OCI-LY7 (cell line): ENCODE measurements around the gene ARRB2. TPM values are rescaled to one million over a fixed set of nuclear protein-coding genes. Genes with fewer than 3 reads are reported as not detected.

ENCODE experiments used
- BruUV-seq: library from RNA; stranded (reverse); fragments of 400-500 nt; replicated peaks from 2 replicates; lab custom pipeline; 2021; lab: Mats Ljungman, UMichigan
- CTCF ChIA-PET: fragments of 300-600 bp; sonication (Branson Sonifier 250); formaldehyde crosslinking; loops from one replicate; lab custom pipeline; 2022; ENCODE audit warnings: antibody characterized with exemption; ENCODE audit not compliant: unreplicated experiment; lab: Charles Lee
- POLR2A ChIA-PET: fragments of 300-600 bp; sonication (Branson Sonifier 250); formaldehyde crosslinking; loops from one replicate; lab custom pipeline; 2022; ENCODE audit warnings: antibody characterized with exemption; lab: Charles Lee
- DNase-seq: peaks from one replicate; pipeline ENCODE4 v3.0.0-alpha.2; 2015; ENCODE audit warnings: low spot score
- H2AFZ ChIP-seq: fragments of 200-600 bp; sonication (generic), shearing (Covaris generic); 2 replicates; pipeline ENCODE4 v1.6.1; 2014; ENCODE audit warnings: mild to moderate bottlenecking, antibody characterized with exemption, low read length, moderate library complexity
- H3K27ac ChIP-seq: fragments of 200-600 bp; sonication (generic); 2 replicates; pipeline ENCODE4 v1.5.1; 2014; ENCODE audit warnings: mixed run types, low read depth, mild to moderate bottlenecking, moderate library complexity, low read length, inconsistent platforms; ENCODE audit not compliant: poor library complexity, severe bottlenecking
- H3K36me3 ChIP-seq: fragments of 200-600 bp; sonication (generic); 2 replicates; pipeline ENCODE4 v1.6.1; 2014; ENCODE audit warnings: mild to moderate bottlenecking, antibody characterized with exemption, low read length, moderate library complexity, mixed read lengths; ENCODE audit not compliant: insufficient read depth
- H3K4me1 ChIP-seq: fragments of 200-600 bp; sonication (generic); 2 replicates; pipeline ENCODE4 v1.5.1; 2014; ENCODE audit warnings: mild to moderate bottlenecking, low read length; ENCODE audit not compliant: insufficient read depth, poor library complexity, severe bottlenecking
- H3K4me2 ChIP-seq: fragments of 200-600 bp; sonication (generic); 2 replicates; pipeline ENCODE4 v1.6.1; 2014; ENCODE audit warnings: mild to moderate bottlenecking, low read length
- H3K4me3 ChIP-seq: fragments of 200-600 bp; sonication (generic); 2 replicates; pipeline ENCODE4 v1.5.1; 2014; ENCODE audit warnings: mild to moderate bottlenecking, low read depth, low read length; ENCODE audit not compliant: poor library complexity, severe bottlenecking
- H3K79me2 ChIP-seq: fragments of 200-600 bp; sonication (generic); 2 replicates; pipeline ENCODE4 v1.6.1; 2016; ENCODE audit warnings: low read depth, mild to moderate bottlenecking, low read length, moderate library complexity, mixed read lengths; ENCODE audit not compliant: insufficient read depth
- H3K9me2 ChIP-seq: fragments of 200-600 bp; sonication (generic); 2 replicates; pipeline ENCODE4 v1.6.1; 2016; ENCODE audit warnings: mild to moderate bottlenecking, low read length, mixed read lengths; ENCODE audit not compliant: insufficient read depth
- H3K9me3 ChIP-seq: fragments of 200-600 bp; sonication (generic); 2 replicates; pipeline ENCODE4 v1.6.1; 2014; ENCODE audit warnings: mild to moderate bottlenecking, mixed run types, low read length, mixed read lengths
- H4K20me1 ChIP-seq: fragments of 200-600 bp; sonication (generic); 2 replicates; pipeline ENCODE4 v1.6.1; 2014; ENCODE audit warnings: mild to moderate bottlenecking, antibody characterized with exemption, low read length, moderate library complexity, mixed read lengths; ENCODE audit not compliant: insufficient read depth
- EZH2phosphoT487 ChIP-seq: fragments of 200-600 bp; sonication (generic); IDR thresholded peaks from 2 replicates; pipeline ENCODE4 v1.6.1; 2018; ENCODE audit warnings: low read depth, borderline replicate concordance, mild to moderate bottlenecking, mixed run types, antibody characterized with exemption, low read length, moderate library complexity, mixed read lengths
- intact Hi-C: fragments of 100-400 bp; cut with micrococcal nuclease; formaldehyde crosslinking; loops from one replicate; pipeline ENCODE4 v1.10.0; 2022; ENCODE audit not compliant: unreplicated experiment
- total RNA-seq, 2 experiments: library from RNA; depleted of rRNA in 1 of 2; stranded (reverse); fragments of >200 nt in 1 of 2; shearing (Covaris generic) in 1 of 2; gene quantifications; 2 replicates each; pipeline ENCODE4 v1.2.3, GENCODE V29; 2014 to 2022
- TF ChIP-seq, protein P1 (sequence below): fragments of 200-600 bp; sonication (generic); conservative IDR thresholded peaks from 2 replicates; pipeline ENCODE4 v1.5.1; 2014; ENCODE audit warnings: mild to moderate bottlenecking, antibody characterized with exemption, low read length, moderate library complexity, mixed read lengths

ARRB2 gene
- total RNA-seq, 2 experiments from 2014 or later: 56.7 to 84.9 TPM

DNA sequence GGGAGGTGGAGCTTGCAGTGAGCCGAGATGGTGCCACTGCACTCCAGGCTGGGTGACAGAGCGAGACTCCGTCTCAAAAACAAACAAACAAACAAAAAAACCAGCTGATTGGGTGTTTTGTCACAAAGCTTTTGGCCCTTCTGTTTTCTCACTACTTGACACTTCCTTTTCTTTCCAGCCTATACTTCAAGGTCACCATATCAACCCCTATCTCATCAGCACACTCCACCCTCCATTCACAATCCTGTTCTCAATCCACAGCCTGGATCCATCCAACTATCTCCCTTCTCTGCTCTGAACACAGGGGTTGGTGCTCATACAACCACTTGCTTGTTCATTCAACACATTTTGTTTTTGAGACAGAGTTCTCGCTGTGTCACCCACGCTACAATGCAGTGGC is 14.2 kb downstream of the ARRB2 start:
- H2AFZ ChIP-seq: no peak overlapping the region
- no peak for DNase-seq
- no peaks in the 10 kb centered on the region for H3K4me1 ChIP-seq
- H3K36me3 ChIP-seq: 0 out of 2 replicates have a peak, but pooled peaks cover 9% of the 10 kb centered on the region
- no peaks in the 10 kb centered on the region for H3K9me2 ChIP-seq
- POLR2A ChIA-PET: no interaction called here
- CTCF ChIA-PET: no interaction called here
- intact Hi-C loops: no loop called here
- no peak overlapping the region for H3K4me2 ChIP-seq
- no peak overlapping the region for H3K4me3 ChIP-seq
- BruUV-seq: no TSS peak
- no peak overlapping the region for H3K27ac ChIP-seq
- no peaks in the 10 kb centered on the region for H3K79me2 ChIP-seq
- TF ChIP-seq, protein P1, sequence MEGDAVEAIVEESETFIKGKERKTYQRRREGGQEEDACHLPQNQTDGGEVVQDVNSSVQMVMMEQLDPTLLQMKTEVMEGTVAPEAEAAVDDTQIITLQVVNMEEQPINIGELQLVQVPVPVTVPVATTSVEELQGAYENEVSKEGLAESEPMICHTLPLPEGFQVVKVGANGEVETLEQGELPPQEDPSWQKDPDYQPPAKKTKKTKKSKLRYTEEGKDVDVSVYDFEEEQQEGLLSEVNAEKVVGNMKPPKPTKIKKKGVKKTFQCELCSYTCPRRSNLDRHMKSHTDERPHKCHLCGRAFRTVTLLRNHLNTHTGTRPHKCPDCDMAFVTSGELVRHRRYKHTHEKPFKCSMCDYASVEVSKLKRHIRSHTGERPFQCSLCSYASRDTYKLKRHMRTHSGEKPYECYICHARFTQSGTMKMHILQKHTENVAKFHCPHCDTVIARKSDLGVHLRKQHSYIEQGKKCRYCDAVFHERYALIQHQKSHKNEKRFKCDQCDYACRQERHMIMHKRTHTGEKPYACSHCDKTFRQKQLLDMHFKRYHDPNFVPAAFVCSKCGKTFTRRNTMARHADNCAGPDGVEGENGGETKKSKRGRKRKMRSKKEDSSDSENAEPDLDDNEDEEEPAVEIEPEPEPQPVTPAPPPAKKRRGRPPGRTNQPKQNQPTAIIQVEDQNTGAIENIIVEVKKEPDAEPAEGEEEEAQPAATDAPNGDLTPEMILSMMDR: no peak
- no peak for TF ChIP-seq EZH2phosphoT487
- H3K9me3 ChIP-seq: no peaks in the 10 kb centered on the region
- H4K20me1 ChIP-seq: no peaks in the 10 kb centered on the region

DNA sequence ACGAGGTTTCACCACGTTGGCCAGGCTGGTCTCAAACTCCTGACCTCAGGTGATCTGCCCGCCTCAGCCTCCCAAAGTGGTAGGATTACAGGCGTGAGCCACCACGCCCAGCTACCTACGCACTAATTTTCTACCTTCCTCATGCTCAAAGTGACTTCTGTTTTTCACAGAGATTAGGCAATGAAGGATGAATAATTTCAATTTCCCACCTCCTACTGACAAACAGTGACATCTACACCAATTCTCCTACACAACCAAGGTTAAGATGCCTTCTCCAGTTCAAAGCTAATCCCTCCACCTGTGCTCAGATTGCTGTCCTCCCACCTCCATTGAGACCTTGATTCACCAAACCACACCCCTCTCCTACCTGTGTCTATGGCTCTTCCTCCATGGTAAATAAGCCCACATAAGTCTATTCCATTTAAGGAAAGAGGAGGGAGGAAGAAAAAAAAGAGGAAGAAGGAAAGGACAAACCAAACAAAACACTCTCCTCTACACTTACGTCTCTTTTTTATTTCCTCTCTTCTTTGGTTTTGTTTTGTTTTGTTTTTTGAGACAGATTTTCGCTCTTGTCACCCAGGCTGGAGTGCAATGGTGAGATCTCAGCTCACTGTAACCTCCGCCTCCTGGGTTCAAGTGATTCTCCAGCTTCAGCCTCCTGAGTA is 15.3 kb downstream of the ARRB2 start:
- ChIA-PET POLR2A (no interaction called here), CTCF (no interaction called here)
- Histone ChIP-seq H3K4me2 (no peak overlapping the region), H3K4me1 (peaks cover 4% of the 10 kb centered on the region), H3K79me2 (no peaks in the 10 kb centered on the region), H2AFZ (no peak overlapping the region), H3K9me3 (no peaks in the 10 kb centered on the region), H3K9me2 (no peaks in the 10 kb centered on the region), H3K36me3 (no peaks in the 10 kb centered on the region), H3K27ac (no peak overlapping the region), H4K20me1 (no peaks in the 10 kb centered on the region), H3K4me3 (no peak overlapping the region)
- intact Hi-C loops: no loop called here
- no peak for DNase-seq
- TF ChIP-seq, protein P1: no peak
- no peak for TF ChIP-seq EZH2phosphoT487
- BruUV-seq: no TSS peak

DNA sequence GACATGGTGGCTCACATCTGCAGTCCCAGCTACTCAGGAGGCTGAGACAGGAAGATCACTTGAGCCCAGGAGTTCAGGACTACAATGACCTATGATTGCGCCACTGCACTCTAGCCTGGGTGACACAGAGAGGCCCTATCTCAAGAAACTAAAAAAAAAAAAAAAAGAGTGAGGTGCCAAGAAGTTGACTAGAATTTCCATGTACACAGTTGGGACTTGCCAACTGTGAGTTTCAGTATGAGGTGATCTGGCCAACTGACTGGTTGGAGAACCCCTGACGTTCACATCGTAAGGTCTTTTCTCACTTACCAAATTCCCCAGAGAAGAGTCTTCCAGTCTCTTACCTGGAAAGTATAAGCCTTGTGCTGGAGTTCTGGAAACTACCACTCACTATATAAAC is 17.7 kb downstream of the ARRB2 start:
- Histone ChIP-seq H3K9me3 (no peaks in the 10 kb centered on the region), H3K4me1 (peaks cover 19% of the 10 kb centered on the region), H3K4me2 (no peak overlapping the region), H2AFZ (no peak overlapping the region), H4K20me1 (no peaks in the 10 kb centered on the region), H3K4me3 (no peak overlapping the region), H3K36me3 (no peaks in the 10 kb centered on the region), H3K27ac (no peak overlapping the region), H3K9me2 (no peaks in the 10 kb centered on the region), H3K79me2 (no peaks in the 10 kb centered on the region; the same call in 1 of the 2 replicates)
- POLR2A ChIA-PET: no interaction called here
- DNase-seq: no peak
- CTCF ChIA-PET: no interaction called here
- intact Hi-C loops: no loop called here
- TF ChIP-seq EZH2phosphoT487: no peak
- TF ChIP-seq, protein P1: no peak
- no TSS peak for BruUV-seq
